PC-3 (cell line): ENCODE data around the gene JCAD. TPM values are rescaled to one million over a fixed set of nuclear protein-coding genes. Genes with fewer than 3 reads are reported as not detected.
"Not testable (repeated sequence)": the region's sequence is repeated elsewhere in the genome, so short reads cannot be mapped to it uniquely, and the experiment has no call there.

Source experiments
- ATAC-seq: fragments of 200-7000 bp; cut with Tn5 transposase; 2 replicates; pipeline ENCODE4 v1.9.1; 2020; ENCODE audit warnings: mild to moderate bottlenecking, moderate library complexity
- BruUV-seq: library from RNA; stranded (reverse); fragments of 400-500 nt; replicated peaks from 2 replicates; lab custom pipeline; 2021; lab: Mats Ljungman, UMichigan
- CTCF ChIA-PET: fragments of 300-600 bp; sonication (Branson Sonifier 250); formaldehyde crosslinking; loops from one replicate; lab custom pipeline; 2022; ENCODE audit warnings: antibody characterized with exemption; lab: Charles Lee
- POLR2A ChIA-PET: fragments of 300-600 bp; sonication (Branson Sonifier 250); formaldehyde crosslinking; loops from one replicate; lab custom pipeline; 2022; ENCODE audit warnings: antibody characterized with exemption; ENCODE audit not compliant: unreplicated experiment; lab: Charles Lee
- DNase-seq: peaks from one replicate; pipeline ENCODE4 v3.0.0-alpha.2; 2015
- H2AFZ ChIP-seq: fragments of 300-600 bp; sonication (generic); 2 replicates; pipeline ENCODE4 v1.6.0; 2016; ENCODE audit warnings: antibody characterized with exemption, low read length
- H3F3A ChIP-seq: fragments of 300-600 bp; sonication (generic); one replicate; pipeline ENCODE4 v1.6.0; 2017; ENCODE audit warnings: antibody characterized with exemption, low read length, control low read depth, mild to moderate bottlenecking; ENCODE audit not compliant: unreplicated experiment
- H3K27ac ChIP-seq: fragments of 300-600 bp; sonication (generic); 2 replicates; pipeline ENCODE4 v1.5.1; 2016; ENCODE audit warnings: mild to moderate bottlenecking, low read length
- H3K27me3 ChIP-seq: fragments of 300-600 bp; sonication (generic); 2 replicates; pipeline ENCODE4 v1.6.1; 2016; ENCODE audit warnings: low read length, mixed read lengths
- H3K36me3 ChIP-seq: fragments of 300-600 bp; sonication (generic); 2 replicates; pipeline ENCODE4 v1.6.1; 2016; ENCODE audit warnings: low read depth, mixed run types, low read length, mixed read lengths
- H3K4me1 ChIP-seq: fragments of 300-600 bp; sonication (generic); 2 replicates; pipeline ENCODE4 v1.5.1; 2016; ENCODE audit warnings: low read length; ENCODE audit not compliant: insufficient read depth
- H3K4me2 ChIP-seq: fragments of 300-600 bp; sonication (generic); 2 replicates; pipeline ENCODE4 v1.6.0; 2016; ENCODE audit warnings: low read length
- H3K4me3 ChIP-seq: fragments of 300-600 bp; sonication (generic); 2 replicates; pipeline ENCODE4 v1.5.1; 2016; ENCODE audit warnings: mild to moderate bottlenecking, low read length, mixed read lengths
- H3K79me2 ChIP-seq: fragments of 300-600 bp; sonication (generic); 2 replicates; pipeline ENCODE4 v1.6.1; 2017; ENCODE audit warnings: low read length, mixed read lengths
- H3K9ac ChIP-seq: fragments of 300-600 bp; sonication (generic); 2 replicates; pipeline ENCODE4 v1.6.0; 2016; ENCODE audit warnings: mild to moderate bottlenecking, low read length
- H3K9me2 ChIP-seq: fragments of 300-600 bp; sonication (generic); replicated peaks from 2 replicates; pipeline ENCODE4 v1.6.1; 2016; ENCODE audit warnings: mixed run types, low read length, mixed read lengths
- H3K9me3 ChIP-seq: fragments of 300-600 bp; sonication (generic); 2 replicates; pipeline ENCODE4 v1.6.1; 2016; ENCODE audit warnings: low read length, mixed read lengths
- H4K20me1 ChIP-seq: fragments of 300-600 bp; sonication (generic); 2 replicates; pipeline ENCODE4 v1.6.1; 2016; ENCODE audit warnings: low read length, mixed read lengths
- CTCF ChIP-seq: fragments of 300-600 bp; sonication (generic); conservative IDR thresholded peaks from 2 replicates; pipeline ENCODE4 v1.5.1; 2017; ENCODE audit warnings: antibody characterized with exemption, low read depth, mild to moderate bottlenecking, low read length
- EZH2 ChIP-seq: fragments of 300-600 bp; sonication (generic); IDR thresholded peaks from one replicate; pipeline ENCODE4 v1.6.1; 2017; ENCODE audit warnings: antibody characterized with exemption, mild to moderate bottlenecking, low read length; ENCODE audit not compliant: unreplicated experiment
- EZH2phosphoT487 ChIP-seq: fragments of 300-600 bp; sonication (generic); IDR thresholded peaks from 2 replicates; pipeline ENCODE4 v1.6.1; 2018; ENCODE audit warnings: mild to moderate bottlenecking, antibody characterized with exemption, low read length, borderline replicate concordance
- intact Hi-C: fragments of 100-400 bp; cut with micrococcal nuclease; formaldehyde crosslinking; loops from 2 replicates; pipeline ENCODE4 v1.9.0; 2023
- total RNA-seq: library from RNA; depleted of rRNA; stranded (reverse); fragments of >200 nt; gene quantifications from 2 replicates; pipeline ENCODE4 v1.2.3, GENCODE V29; 2014

The JCAD gene
- total RNA-seq, 1 experiment from 2014 or later: 5.0 TPM

GRCh38 chr10:29980084-29980483, 79.3 kb downstream of the JCAD start:
- Histone ChIP-seq H3K4me2 (no peak overlapping the region), H3K9me3 (no peaks in the 10 kb centered on the region), H3K9ac (no peak overlapping the region), H3K36me3 (no peaks in the 10 kb centered on the region), H4K20me1 (no peaks in the 10 kb centered on the region), H3F3A (no peaks in the 10 kb centered on the region), H3K27ac (no peak overlapping the region), H2AFZ (no peak overlapping the region), H3K4me1 (no peaks in the 10 kb centered on the region), H3K79me2 (no peaks in the 10 kb centered on the region), H3K27me3 (no peaks in the 10 kb centered on the region), H3K4me3 (no peak overlapping the region), H3K9me2 (no peaks in the 10 kb centered on the region)
- DNase-seq (peak; percentile 58), ATAC-seq (no peak)
- ChIA-PET POLR2A (no interaction called here), CTCF (no interaction called here)
- no TSS peak for BruUV-seq
- intact Hi-C loops: no loop called here
- TF ChIP-seq CTCF (no peak), EZH2phosphoT487 (no peak), EZH2 (no peak)

- intact Hi-C loops, H3K9ac ChIP-seq, H3K9me3 ChIP-seq, DNase-seq, H3K79me2 ChIP-seq, H3K4me1 ChIP-seq, BruUV-seq, H3F3A ChIP-seq, H3K36me3 ChIP-seq, H3K27me3 ChIP-seq, H4K20me1 ChIP-seq, CTCF ChIA-PET, H2AFZ ChIP-seq, POLR2A ChIA-PET, H3K4me3 ChIP-seq, ATAC-seq, H3K27ac ChIP-seq, H3K9me2 ChIP-seq, H3K4me2 ChIP-seq: not testable (repeated sequence)
Observed at GRCh38 chr10:29979421-29979779, 80.0 kb downstream of the JCAD start.

- Histone ChIP-seq H3K4me3 (no peak overlapping the region), H3K4me2 (no peak overlapping the region), H3K27ac (no peak overlapping the region), H3K79me2 (no peaks in the 10 kb centered on the region), H2AFZ (no peak overlapping the region), H3K9me3 (no peaks in the 10 kb centered on the region), H3F3A (no peaks in the 10 kb centered on the region), H3K9me2 (no peaks in the 10 kb centered on the region), H3K4me1 (no peaks in the 10 kb centered on the region), H3K9ac (no peak overlapping the region), H4K20me1 (no peaks in the 10 kb centered on the region), H3K36me3 (no peaks in the 10 kb centered on the region), H3K27me3 (no peaks in the 10 kb centered on the region)
- POLR2A ChIA-PET: no interaction called here
- intact Hi-C loops: no loop called here
- BruUV-seq: no TSS peak
- DNase-seq (no peak), ATAC-seq (no peak)
- CTCF ChIA-PET: no interaction called here
- TF ChIP-seq CTCF (no peak), EZH2 (no peak), EZH2phosphoT487 (no peak)
Observed at GRCh38 chr10:29977171-29977570, 82.2 kb downstream of the JCAD start.
